Measurements from ENCODE around the gene NFE2L3. TPM values are rescaled to one million over a fixed set of nuclear protein-coding genes. Genes with fewer than 3 reads are reported as not detected.

Gene NFE2L3
- total and polyA plus RNA-seq, 9 of the 15 experiments (the other 6 are each of a cell fraction or from before 2014, with no cell fraction given) = 2.9 to 16.9 (median 12.4) TPM

DNA sequence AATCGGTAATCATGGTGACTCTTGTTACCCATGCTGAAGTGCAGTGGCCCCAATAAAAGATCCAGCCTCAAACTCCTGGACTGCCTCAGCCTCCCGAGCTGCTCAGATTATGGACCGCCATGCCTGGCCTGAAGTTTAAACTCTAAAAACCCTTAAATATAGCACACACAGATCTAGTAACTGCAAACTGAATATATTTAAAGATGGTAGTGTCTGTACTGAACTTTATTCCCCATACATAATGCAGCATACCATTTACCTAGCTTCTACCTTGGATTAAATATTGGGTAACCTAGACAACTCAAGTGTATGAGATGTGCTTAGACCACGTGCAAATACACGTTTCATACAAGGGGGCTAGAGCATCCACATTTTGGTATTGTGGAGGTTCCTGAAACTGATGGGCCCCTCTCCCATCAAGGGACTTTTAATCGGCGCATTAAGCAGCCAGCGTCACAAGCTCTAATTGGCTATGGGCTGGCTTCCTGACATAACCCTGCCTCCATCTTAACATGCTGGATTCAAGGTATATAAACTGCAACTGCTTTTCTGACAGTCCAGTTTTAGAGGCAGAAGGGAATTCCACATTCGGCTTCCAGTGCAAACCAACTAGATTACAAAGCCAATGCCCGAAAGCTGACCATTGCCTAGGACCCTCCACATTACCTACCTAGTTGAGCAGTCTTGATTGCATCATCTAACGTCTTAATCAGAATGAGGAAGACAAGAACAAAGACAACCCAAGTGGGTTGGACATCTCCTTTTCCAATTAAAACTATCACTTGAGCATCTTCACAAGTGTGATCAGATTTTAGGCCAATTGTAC is 35.6 kb downstream of the NFE2L3 start (continued):
- TF ChIP-seq ZNF609 (CRISPR knock-in tag; IDR thresholded peaks at IDR 0.05; ENCODE audit: borderline replicate concordance) (0 out of 2 replicates have a peak, but pooled peaks have one; percentile 17), HCFC1 (IDR thresholded peaks at IDR 0.05; ENCODE audit: low read depth, low read length) (peak; percentile 10; the same call in 1 of the 2 replicates), PRMT5 (CRISPR knock-in tag; IDR thresholded peaks at IDR 0.05) (no peak), MCM7 (IDR thresholded peaks at IDR 0.05) (no peak), GTF2A2 (tag; IDR thresholded peaks at IDR 0.05) (no peak), SMAD4 (CRISPR knock-in tag; conservative IDR thresholded peaks at IDR 0.05) (no peak), NR4A1 (CRISPR knock-in tag; IDR thresholded peaks at IDR 0.05) (no peak), NR4A1 (tag; IDR thresholded peaks at IDR 0.05) (no peak; the same call in 1 of the 2 replicates), NFYB (IDR thresholded peaks at IDR 0.05; ENCODE audit: extremely low read depth, insufficient read length) (no peak), SIRT6 (IDR thresholded peaks at IDR 0.05; ENCODE audit: low read depth, low read length) (peak; percentile 67), ZNF764 (CRISPR knock-in tag; IDR thresholded peaks at IDR 0.05; ENCODE audit: low read depth) (no peak)
- TF ChIP-seq, protein P1, sequence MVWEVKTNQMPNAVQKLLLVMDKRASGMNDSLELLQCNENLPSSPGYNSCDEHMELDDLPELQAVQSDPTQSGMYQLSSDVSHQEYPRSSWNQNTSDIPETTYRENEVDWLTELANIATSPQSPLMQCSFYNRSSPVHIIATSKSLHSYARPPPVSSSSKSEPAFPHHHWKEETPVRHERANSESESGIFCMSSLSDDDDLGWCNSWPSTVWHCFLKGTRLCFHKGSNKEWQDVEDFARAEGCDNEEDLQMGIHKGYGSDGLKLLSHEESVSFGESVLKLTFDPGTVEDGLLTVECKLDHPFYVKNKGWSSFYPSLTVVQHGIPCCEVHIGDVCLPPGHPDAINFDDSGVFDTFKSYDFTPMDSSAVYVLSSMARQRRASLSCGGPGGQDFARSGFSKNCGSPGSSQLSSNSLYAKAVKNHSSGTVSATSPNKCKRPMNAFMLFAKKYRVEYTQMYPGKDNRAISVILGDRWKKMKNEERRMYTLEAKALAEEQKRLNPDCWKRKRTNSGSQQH (CRISPR knock-in tag; IDR thresholded peaks at IDR 0.05) = peak; percentile 77; the same call in 1 of the 2 replicates
- TF ChIP-seq, protein P2, sequence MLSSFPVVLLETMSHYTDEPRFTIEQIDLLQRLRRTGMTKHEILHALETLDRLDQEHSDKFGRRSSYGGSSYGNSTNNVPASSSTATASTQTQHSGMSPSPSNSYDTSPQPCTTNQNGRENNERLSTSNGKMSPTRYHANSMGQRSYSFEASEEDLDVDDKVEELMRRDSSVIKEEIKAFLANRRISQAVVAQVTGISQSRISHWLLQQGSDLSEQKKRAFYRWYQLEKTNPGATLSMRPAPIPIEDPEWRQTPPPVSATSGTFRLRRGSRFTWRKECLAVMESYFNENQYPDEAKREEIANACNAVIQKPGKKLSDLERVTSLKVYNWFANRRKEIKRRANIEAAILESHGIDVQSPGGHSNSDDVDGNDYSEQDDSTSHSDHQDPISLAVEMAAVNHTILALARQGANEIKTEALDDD (IDR thresholded peaks at IDR 0.05) = peak; percentile 76
- TF ChIP-seq, protein P3, sequence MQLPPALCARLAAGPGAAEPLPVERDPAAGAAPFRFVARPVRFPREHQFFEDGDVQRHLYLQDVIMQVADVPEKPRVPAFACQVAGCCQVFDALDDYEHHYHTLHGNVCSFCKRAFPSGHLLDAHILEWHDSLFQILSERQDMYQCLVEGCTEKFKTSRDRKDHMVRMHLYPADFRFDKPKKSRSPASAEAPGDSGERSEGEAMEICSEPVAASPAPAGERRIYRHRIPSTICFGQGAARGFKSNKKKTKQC (CRISPR knock-in tag; IDR thresholded peaks at IDR 0.05) = no peak
- TF ChIP-seq, protein P4, sequence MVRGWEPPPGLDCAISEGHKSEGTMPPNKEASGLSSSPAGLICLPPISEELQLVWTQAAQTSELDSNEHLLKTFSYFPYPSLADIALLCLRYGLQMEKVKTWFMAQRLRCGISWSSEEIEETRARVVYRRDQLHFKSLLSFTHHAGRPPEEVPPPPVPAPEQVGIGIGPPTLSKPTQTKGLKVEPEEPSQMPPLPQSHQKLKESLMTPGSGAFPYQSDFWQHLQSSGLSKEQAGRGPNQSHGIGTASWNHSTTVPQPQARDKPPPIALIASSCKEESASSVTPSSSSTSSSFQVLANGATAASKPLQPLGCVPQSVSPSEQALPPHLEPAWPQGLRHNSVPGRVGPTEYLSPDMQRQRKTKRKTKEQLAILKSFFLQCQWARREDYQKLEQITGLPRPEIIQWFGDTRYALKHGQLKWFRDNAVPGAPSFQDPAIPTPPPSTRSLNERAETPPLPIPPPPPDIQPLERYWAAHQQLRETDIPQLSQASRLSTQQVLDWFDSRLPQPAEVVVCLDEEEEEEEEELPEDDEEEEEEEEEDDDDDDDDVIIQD (CRISPR knock-in tag; IDR thresholded peaks at IDR 0.05) = no peak
- TF ChIP-seq, protein P5, sequence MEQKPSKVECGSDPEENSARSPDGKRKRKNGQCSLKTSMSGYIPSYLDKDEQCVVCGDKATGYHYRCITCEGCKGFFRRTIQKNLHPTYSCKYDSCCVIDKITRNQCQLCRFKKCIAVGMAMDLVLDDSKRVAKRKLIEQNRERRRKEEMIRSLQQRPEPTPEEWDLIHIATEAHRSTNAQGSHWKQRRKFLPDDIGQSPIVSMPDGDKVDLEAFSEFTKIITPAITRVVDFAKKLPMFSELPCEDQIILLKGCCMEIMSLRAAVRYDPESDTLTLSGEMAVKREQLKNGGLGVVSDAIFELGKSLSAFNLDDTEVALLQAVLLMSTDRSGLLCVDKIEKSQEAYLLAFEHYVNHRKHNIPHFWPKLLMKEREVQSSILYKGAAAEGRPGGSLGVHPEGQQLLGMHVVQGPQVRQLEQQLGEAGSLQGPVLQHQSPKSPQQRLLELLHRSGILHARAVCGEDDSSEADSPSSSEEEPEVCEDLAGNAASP (IDR thresholded peaks at IDR 0.05) = no peak
